GM10266 (cell line): ENCODE results near the gene NOP56.
"Not testable (repeated sequence)": the region's sequence is repeated elsewhere in the genome, so short reads cannot be mapped to it uniquely, and the experiment has no call there.

ENCODE experiments used
- DNase-seq: peaks from one replicate; pipeline ENCODE4 v3.0.0; 2012; ENCODE audit errors: extremely low spot score
- CTCF ChIP-seq: IDR thresholded peaks from 2 replicates; pipeline ENCODE4 v1.5.1; 2012; ENCODE audit warnings: mild to moderate bottlenecking, low read depth; ENCODE audit not compliant: control insufficient read depth, insufficient read depth; ENCODE audit errors: missing control alignments

Gene NOP56

DNA sequence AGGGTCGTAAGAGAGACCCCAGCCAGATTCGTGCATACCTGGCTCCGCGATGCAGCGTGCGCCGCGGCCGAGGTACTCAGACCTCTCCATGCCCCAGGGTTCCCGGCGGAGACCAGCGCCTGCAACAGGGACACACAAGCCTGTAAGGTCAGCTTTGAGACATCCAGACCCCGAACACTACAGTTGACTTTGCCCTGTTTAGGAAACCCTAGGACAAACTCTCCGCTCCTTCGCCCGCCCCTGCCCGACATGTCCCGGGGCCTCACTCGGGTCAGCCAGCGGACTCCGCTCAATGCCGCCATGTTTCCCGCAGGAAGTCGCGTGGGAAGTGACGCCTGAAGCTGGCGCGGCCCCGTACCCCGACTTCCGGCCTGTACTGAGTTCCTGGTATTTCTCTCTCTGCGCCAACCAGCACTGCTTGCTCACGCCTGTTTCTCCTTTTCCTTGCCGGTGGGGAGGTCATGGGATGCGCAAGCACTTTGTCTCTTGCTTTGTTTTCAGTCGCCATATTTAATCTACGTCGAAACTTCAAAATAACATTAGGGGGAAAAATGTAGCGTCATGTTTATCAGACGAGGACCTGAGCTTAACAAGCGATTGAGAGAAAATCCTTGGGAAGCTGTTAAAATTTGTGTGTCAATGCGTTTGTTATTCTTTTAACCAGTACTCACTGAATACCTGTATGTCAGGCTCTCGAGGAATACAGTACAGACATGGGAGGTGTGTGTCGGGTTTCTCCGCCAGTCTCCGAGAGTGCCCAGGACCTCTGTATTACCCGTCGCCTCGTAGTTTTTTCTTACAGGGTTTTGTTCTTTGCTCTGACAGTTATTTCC is 11.7 kb downstream of the NOP56 start, which contains the start of gene IDH3B:
TSS of gene IDH3B (minus strand) at position 330 of the 833 bp plus-strand sequence. CDS start at position 302, 28 bp downstream.
- DNase-seq, result peak; percentile 87
- TF ChIP-seq CTCF, result no peak

GRCh38 chr20:2671977-2672376 is 19.5 kb downstream of the NOP56 start:
- TF ChIP-seq CTCF, result peak; percentile 10
- no peak for DNase-seq

- no peak for DNase-seq
- no peak for TF ChIP-seq CTCF
Measured at GRCh38 chr20:2672446-2672845, 20.0 kb downstream of the NOP56 start.

- no peak for DNase-seq
- TF ChIP-seq CTCF, result no peak
Measured at GRCh38 chr20:2673453-2673852, 21.0 kb downstream of the NOP56 start.

DNA sequence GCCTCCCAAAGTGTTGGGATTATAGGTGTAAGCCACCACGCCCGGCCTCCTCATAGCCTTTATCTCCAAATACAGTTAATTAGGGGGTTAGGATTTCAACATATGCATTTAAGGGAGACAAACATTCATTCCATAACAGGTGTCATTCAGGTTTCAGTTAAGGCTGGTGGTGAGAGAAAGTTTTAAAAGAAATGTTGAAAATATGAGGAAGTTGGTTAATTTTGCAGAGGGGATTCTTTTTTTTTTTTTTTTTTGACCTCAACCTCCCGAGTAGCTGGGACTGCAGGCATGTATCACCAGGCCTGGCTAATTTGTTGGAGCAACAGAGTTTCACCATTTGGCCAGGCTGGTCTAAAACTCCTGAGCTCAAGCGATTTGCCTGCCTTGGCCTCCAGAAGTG is 27.6 kb downstream of the NOP56 start:
- DNase-seq, result no peak
- TF ChIP-seq CTCF, result no peak

DNA sequence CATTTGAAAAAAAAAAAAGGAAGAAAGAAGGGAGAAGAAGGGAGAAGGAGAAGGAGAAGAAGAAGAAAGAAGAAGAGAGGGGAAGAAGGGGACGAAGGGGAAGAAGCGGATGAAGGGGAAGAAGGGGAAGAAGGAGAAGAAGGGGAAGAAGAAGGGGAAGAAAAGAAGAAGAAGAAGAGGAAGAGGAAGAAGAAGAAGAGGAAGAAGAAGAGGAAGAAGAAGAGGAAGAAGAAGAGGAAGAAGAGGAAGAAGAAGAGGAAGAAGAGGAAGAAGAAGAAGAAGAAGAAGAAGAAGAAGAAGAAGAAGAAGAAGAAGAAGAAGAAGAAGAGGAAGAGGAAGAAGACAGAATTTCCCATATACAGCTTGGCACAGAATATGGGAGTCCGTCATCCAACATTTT is 29.6 kb downstream of the NOP56 start:
- DNase-seq, result not testable (repeated sequence)

- DNase-seq, result not testable (repeated sequence)
Measured at GRCh38 chr20:2684817-2685216, 32.4 kb downstream of the NOP56 start.

DNA sequence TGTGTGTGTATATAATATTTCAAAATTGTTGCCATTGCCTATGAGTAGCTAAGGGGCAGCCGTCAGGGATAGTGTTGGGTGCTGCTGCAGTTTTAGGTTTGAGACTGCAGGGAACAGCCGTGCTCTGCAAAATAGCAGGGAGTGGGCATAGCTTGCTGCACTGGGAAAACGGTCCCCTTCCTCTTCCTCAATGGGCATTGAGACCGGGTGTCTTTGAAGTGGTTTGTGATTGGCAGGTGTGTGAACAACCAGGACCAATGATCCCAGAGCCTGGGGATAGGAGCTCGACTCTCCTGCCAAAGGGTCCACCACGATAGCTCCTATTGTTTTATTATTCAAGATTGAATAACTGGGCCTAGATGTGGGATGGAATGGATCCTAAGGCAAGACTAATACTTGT is 35.1 kb downstream of the NOP56 start:
- no peak for DNase-seq

More for the DNA sequence above, 35.1 kb downstream of the NOP56 start:
- TF ChIP-seq CTCF, result no peak
